Neural progenitor cell (in vitro differentiated cells): Measurements from ENCODE around the gene PAX7. TPM values are rescaled to one million over a fixed set of nuclear protein-coding genes. Genes with fewer than 3 reads are reported as not detected.

ENCODE experiments used
- DNase-seq: peaks from one replicate; pipeline ENCODE4 v3.0.0-alpha.2; 2016; ENCODE audit warnings: low spot score
- H2AFZ ChIP-seq: fragments of 200-600 bp; sonication (generic); replicated peaks from 2 replicates; pipeline ENCODE4 v1.6.1; 2016; ENCODE audit warnings: antibody characterized with exemption
- H3F3A ChIP-seq: fragments of 200-600 bp; sonication (generic); 2 replicates; pipeline ENCODE4 v1.6.1; 2016; ENCODE audit warnings: antibody characterized with exemption, low read depth
- H3K27ac ChIP-seq: fragments of 200-600 bp; sonication (generic); 2 replicates; pipeline ENCODE4 v1.5.1; 2016; ENCODE audit warnings: mild to moderate bottlenecking
- H3K27me3 ChIP-seq: fragments of 200-600 bp; sonication (generic); 2 replicates; pipeline ENCODE4 v1.6.1; 2016; ENCODE audit warnings: mild to moderate bottlenecking, moderate library complexity
- H3K36me3 ChIP-seq: fragments of 200-600 bp; sonication (generic); 2 replicates; pipeline ENCODE4 v1.5.1; 2016
- H3K4me1 ChIP-seq: fragments of 200-600 bp; sonication (generic); 2 replicates; pipeline ENCODE4 v1.6.1; 2016; ENCODE audit warnings: mixed run types
- H3K4me2 ChIP-seq: fragments of 200-600 bp; sonication (generic); 2 replicates; pipeline ENCODE4 v1.6.1; 2016
- H3K4me3 ChIP-seq: fragments of 200-600 bp; sonication (generic); 2 replicates; pipeline ENCODE4 v1.5.1; 2016
- H3K79me2 ChIP-seq: fragments of 200-600 bp; sonication (generic); 2 replicates; pipeline ENCODE4 v1.6.1; 2016; ENCODE audit warnings: low read depth
- H3K9ac ChIP-seq: fragments of 200-600 bp; sonication (generic); 2 replicates; pipeline ENCODE4 v1.6.1; 2016
- H3K9me3 ChIP-seq: fragments of 200-600 bp; sonication (generic); 2 replicates; pipeline ENCODE4 v1.5.1; 2016; ENCODE audit warnings: low read depth
- H4K20me1 ChIP-seq: fragments of 200-600 bp; sonication (generic); 2 replicates; pipeline ENCODE4 v1.6.1; 2016; ENCODE audit warnings: low read depth
- H3K27ac Mint-ChIP-seq: 3 replicates; pipeline ENCODE4 v1.8.0; 2021; ENCODE audit warnings: mixed read lengths
- H3K27me3 Mint-ChIP-seq: 2 replicates; pipeline ENCODE4 v1.8.0; 2022; ENCODE audit warnings: low read depth, mild to moderate bottlenecking, inconsistent platforms, moderate library complexity, mixed read lengths; ENCODE audit not compliant: insufficient read depth
- H3K36me3 Mint-ChIP-seq: 3 replicates; pipeline ENCODE4 v1.8.0; 2021; ENCODE audit warnings: mixed read lengths
- H3K4me1 Mint-ChIP-seq: 3 replicates; pipeline ENCODE4 v1.8.0; 2021; ENCODE audit warnings: mixed read lengths
- H3K4me3 Mint-ChIP-seq: 3 replicates; pipeline ENCODE4 v1.8.0; 2021; ENCODE audit warnings: mild to moderate bottlenecking, moderate library complexity, mixed read lengths
- H3K9me3 Mint-ChIP-seq: 3 replicates; pipeline ENCODE4 v1.8.0; 2020; ENCODE audit warnings: mixed read lengths
- CTCF ChIP-seq: fragments of 200-600 bp; sonication (generic); IDR thresholded peaks from 2 replicates; pipeline ENCODE4 v1.5.1; 2017; ENCODE audit warnings: antibody characterized with exemption, mild to moderate bottlenecking
- EZH2 ChIP-seq: fragments of 200-600 bp; sonication (generic); IDR thresholded peaks from 2 replicates; pipeline ENCODE4 v1.6.1; 2017; ENCODE audit warnings: antibody characterized with exemption, mild to moderate bottlenecking, moderate library complexity
- EZH2phosphoT487 ChIP-seq: fragments of 200-600 bp; sonication (generic); IDR thresholded peaks from 2 replicates; pipeline ENCODE4 v1.6.1; 2017; ENCODE audit warnings: antibody characterized with exemption
- total RNA-seq: library from RNA; depleted of rRNA; stranded (reverse); fragments of >200 nt; gene quantifications from 2 replicates; pipeline ENCODE4 v1.2.3, GENCODE V29; 2015; ENCODE audit warnings: low replicate concordance

The PAX7 gene
- total RNA-seq, 1 donor from 2014 or later: 0.06 TPM

GRCh38 chr1:18619467-18619835 lies 11.2 kb upstream of the PAX7 start:
- peaks cover 100% of the 10 kb centered on the region for H3K27me3 ChIP-seq

GRCh38 chr1:18628511-18628910 lies 2.1 kb upstream of the PAX7 start:
- H3K79me2 ChIP-seq: no peaks in the 10 kb centered on the region
- peaks cover 55% of the 10 kb centered on the region for H3K4me1 ChIP-seq
- H3K36me3 ChIP-seq: no peaks in the 10 kb centered on the region
- peaks cover 63% of the 10 kb centered on the region for H4K20me1 ChIP-seq
- Mint-ChIP-seq H3K9me3 (peaks cover 2% of the 10 kb centered on the region), H3K4me1 (peaks cover 65% of the 10 kb centered on the region), H3K27me3 (peaks cover 56% of the 10 kb centered on the region), H3K4me3 (peak overlapping the region; percentile 62), H3K36me3 (no peaks in the 10 kb centered on the region), H3K27ac (no peak overlapping the region)
- no peak for TF ChIP-seq EZH2
- no peak for TF ChIP-seq CTCF
- no peak for TF ChIP-seq EZH2phosphoT487
- no peak overlapping the region for H3K4me2 ChIP-seq
- DNase-seq: no peak
- H3K4me3 ChIP-seq: no peak overlapping the region
- H2AFZ ChIP-seq: no peak overlapping the region
- peaks cover 100% of the 10 kb centered on the region for H3K27me3 ChIP-seq
- H3K27ac ChIP-seq: no peak overlapping the region
- no peaks in the 10 kb centered on the region for H3K9me3 ChIP-seq
- peaks cover 52% of the 10 kb centered on the region for H3F3A ChIP-seq
- no peak overlapping the region for H3K9ac ChIP-seq

More at GRCh38 chr1:18619467-18619835, 11.2 kb upstream of the PAX7 start:
- Histone ChIP-seq H3K4me1 (peaks cover 8% of the 10 kb centered on the region), H3K36me3 (no peaks in the 10 kb centered on the region), H3K4me2 (no peak overlapping the region), H2AFZ (no peak overlapping the region), H4K20me1 (peaks cover 6% of the 10 kb centered on the region), H3K9me3 (no peaks in the 10 kb centered on the region), H3F3A (peaks cover 8% of the 10 kb centered on the region), H3K9ac (no peak overlapping the region), H3K4me3 (no peak overlapping the region), H3K79me2 (no peaks in the 10 kb centered on the region), H3K27ac (no peak overlapping the region)
- peaks cover 15% of the 10 kb centered on the region for H3K4me1 Mint-ChIP-seq
- no peaks in the 10 kb centered on the region for H3K9me3 Mint-ChIP-seq
- H3K27ac Mint-ChIP-seq: no peak overlapping the region
- no peak for TF ChIP-seq CTCF
- TF ChIP-seq EZH2: no peak
- TF ChIP-seq EZH2phosphoT487: no peak
- no peak overlapping the region for H3K4me3 Mint-ChIP-seq
- no peaks in the 10 kb centered on the region for H3K36me3 Mint-ChIP-seq
- peaks cover 19% of the 10 kb centered on the region for H3K27me3 Mint-ChIP-seq
- no peak for DNase-seq

GRCh38 chr1:18629659-18630510 lies 761 bp upstream of the PAX7 start:
- Histone ChIP-seq H3K27me3 (peaks cover 100% of the 10 kb centered on the region), H3K79me2 (no peaks in the 10 kb centered on the region), H3K4me3 (peak overlapping the region; percentile 44), H3K4me2 (peak overlapping the region; percentile 83), H2AFZ (no peak overlapping the region), H3F3A (peaks cover 52% of the 10 kb centered on the region), H3K36me3 (no peaks in the 10 kb centered on the region), H3K9me3 (no peaks in the 10 kb centered on the region), H3K9ac (no peak overlapping the region), H3K4me1 (peaks cover 55% of the 10 kb centered on the region), H3K27ac (no peak overlapping the region), H4K20me1 (peaks cover 72% of the 10 kb centered on the region)
- Mint-ChIP-seq H3K27ac (peak overlapping the region; percentile 37), H3K9me3 (peaks cover 2% of the 10 kb centered on the region), H3K27me3 (peaks cover 60% of the 10 kb centered on the region), H3K4me1 (peaks cover 76% of the 10 kb centered on the region), H3K36me3 (peaks cover 4% of the 10 kb centered on the region), H3K4me3 (peak overlapping the region; percentile 89)
- TF ChIP-seq EZH2: peak; percentile 69
- TF ChIP-seq CTCF: no peak
- TF ChIP-seq EZH2phosphoT487: peak; percentile 74
- DNase-seq: peak; percentile 62
